AML-193 (cell line): ENCODE measurements around the gene SDK2.

Experiments
- DNase-seq, 2 experiments: peaks; one replicate each; lab custom pipeline; 2025; lab: John Stamatoyannopoulos, UW

SDK2 gene

DNA sequence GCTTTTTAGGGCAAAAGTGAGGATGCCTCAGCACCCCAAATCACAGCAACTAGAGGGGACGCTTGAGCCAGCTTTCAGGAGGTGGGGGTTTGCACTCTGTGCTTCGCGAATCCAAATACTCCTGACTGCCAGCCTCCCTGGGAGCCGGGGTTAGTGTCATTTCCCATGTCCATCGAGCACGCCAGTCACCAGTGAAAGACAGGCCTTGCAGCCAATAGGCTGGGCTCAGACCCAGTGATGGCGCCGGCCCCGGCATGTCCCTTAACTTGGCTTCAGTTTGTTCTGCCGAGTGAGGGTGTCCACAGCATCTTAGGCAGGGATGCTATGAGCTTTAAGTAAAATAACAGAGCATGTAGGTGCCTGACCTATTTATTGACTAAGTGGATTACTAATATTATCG is 281.5 kb downstream of the SDK2 start:
- DNase-seq: no peak

- DNase-seq: no peak
Measured at GRCh38 chr17:73360961-73361761, 283.1 kb downstream of the SDK2 start.

- DNase-seq: no peak
Measured at GRCh38 chr17:73359987-73360410, 284.2 kb downstream of the SDK2 start.

- DNase-seq: no peak
Measured at GRCh38 chr17:73359352-73359751, 284.9 kb downstream of the SDK2 start.

DNA sequence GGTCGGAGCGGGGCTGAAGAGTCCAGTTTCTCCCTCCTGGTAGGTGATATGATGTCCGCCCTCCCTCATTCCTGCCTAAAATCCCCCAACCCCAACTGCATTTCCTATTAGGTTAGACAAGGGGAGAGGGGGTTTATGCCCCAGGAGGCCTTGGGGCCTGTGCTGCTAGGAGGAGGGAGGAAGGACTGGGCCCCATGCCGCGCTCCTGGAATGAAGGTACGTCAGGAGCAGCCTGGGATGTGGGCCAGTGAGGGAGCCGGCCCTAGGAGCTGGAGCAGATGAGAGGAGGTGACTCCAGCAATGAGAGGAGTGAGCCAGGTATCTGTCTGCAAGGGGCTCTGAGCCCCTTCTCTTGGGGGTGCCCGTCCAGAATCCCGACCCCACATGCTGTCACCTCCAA is 285.6 kb downstream of the SDK2 start:
- DNase-seq: no peak

GRCh38 chr17:73357981-73358380 is 286.3 kb downstream of the SDK2 start:
- DNase-seq: no peak

DNA sequence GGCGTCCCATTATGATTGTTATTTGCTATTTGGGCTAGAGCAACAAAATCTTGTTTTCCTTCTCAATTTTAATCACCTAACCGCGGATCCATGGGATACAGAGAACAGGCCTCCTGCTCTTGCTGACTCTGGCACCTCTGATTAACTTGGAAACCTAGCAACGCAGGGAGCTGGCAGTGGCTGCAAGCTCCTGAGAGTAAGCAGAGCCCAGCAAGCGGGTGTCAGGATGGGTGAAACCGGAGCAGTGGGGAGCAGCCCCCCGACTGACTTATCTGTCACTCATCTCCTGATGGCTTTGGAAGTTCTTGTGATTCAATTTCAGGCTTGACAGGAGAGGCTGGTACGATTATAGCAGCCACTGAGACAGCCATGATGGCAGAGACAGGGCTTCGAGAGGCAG is 286.9 kb downstream of the SDK2 start:
- no peak for DNase-seq

DNA sequence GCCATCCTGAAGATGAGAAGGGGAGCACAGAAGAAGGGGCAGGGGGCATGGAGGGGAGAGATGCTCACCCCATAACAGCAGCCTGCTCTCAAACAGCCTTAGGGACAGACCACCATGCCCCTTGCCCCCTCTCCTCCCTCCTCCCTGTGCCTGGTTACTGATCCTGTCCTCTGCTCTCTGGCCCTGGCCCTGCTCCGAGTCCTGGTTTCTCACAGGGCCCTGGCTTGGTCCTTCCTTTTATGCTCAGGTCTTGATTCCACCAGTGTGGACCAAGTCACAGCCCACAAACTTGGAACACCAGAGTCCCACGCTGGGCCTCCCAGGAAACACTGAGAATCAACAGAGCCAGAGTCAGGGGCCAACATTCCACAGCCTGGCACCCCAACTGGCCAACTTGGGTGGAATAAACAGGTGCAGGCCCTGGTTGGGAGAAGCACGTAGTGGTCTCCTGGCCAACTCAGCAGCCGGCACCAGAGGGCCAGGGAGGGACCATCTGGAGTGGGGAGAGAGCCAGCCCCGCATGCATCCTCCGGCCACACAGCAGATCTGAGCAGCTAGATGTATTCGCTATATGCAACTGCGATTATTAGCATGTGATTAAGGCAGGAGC is 287.6 kb downstream of the SDK2 start:
- DNase-seq: no peak

- no peak for DNase-seq
Measured at GRCh38 chr17:73354423-73355284, 289.6 kb downstream of the SDK2 start.

GRCh38 chr17:73352261-73352660 is 292.0 kb downstream of the SDK2 start:
- DNase-seq: no peak

GRCh38 chr17:73351764-73352163 is 292.5 kb downstream of the SDK2 start:
- no peak for DNase-seq

GRCh38 chr17:73350864-73351263 is 293.4 kb downstream of the SDK2 start:
- no peak for DNase-seq

- DNase-seq: no peak
Measured at GRCh38 chr17:73349647-73350046, 294.6 kb downstream of the SDK2 start.

DNA sequence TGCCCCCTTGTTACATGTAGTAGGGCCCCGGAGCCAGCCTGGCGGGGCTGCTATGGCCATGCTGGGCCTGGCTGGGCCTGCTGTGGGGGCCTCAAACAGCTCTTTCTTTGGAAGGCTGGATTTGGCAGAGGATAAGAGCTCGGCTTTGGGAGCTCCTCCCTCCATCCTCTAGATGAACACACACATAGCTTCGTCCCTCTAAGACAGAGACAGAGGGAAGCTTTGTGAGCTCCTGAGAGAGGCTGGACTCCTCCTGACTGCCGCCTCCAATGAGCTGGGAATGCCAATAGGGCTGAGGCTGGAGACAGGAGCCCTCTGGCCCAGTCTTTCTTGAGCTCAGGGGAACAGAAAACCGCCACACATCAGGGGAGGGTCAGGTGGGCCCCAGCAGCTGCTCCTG is 295.1 kb downstream of the SDK2 start:
- DNase-seq: no peak

DNA sequence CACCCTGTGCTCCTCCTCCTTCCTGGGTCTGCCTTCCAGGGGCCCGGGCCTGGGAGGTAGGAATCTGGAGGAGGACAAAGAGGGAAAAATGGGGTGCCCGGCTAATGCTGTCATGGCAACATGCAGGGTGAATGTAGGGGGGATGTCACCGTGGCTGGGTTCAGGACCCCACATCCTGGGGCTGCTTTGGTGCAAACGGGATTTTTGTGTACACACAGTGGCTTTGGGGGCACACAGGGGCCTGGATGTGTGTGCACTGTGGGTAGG is 295.5 kb downstream of the SDK2 start:
- DNase-seq: no peak

- no peak for DNase-seq
Measured at GRCh38 chr17:73348018-73348828, 296.0 kb downstream of the SDK2 start.

- no peak for DNase-seq
Measured at GRCh38 chr17:73347351-73347750, 296.9 kb downstream of the SDK2 start.

GRCh38 chr17:73346501-73347162 is 297.6 kb downstream of the SDK2 start:
- DNase-seq: no peak

GRCh38 chr17:73343739-73344454 is 300.3 kb downstream of the SDK2 start:
- DNase-seq: no peak

DNA sequence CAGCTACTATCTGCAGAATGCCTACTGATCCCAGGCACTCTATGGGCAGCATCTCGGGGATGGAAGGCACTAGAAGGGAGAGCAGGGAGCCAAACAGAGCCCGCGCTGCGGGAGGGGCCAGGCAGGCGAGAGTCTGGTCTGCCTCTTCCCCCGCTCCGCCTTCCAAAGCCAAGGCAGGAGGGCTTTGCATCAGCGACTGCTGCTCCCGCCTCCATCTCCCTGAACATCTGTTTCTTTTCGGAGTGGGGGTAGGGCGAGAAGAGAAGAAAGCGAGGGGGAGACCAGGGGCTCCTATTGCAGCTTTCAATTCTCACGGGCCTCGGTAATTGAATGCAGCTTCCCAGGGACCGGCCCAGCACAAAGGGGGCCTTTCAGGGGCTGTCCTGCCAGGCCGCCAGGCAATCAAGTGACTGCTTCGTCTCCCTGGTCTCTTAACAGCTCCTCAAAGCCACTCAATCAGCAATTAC is 301.0 kb downstream of the SDK2 start:
- no peak for DNase-seq
